NCI-H69 (cell line): ENCODE measurements around the gene RECK.
"Not testable (repeated sequence)": the region's sequence is repeated elsewhere in the genome, so short reads cannot be mapped to it uniquely, and the experiment has no call there.

ENCODE experiments used
- DNase-seq: peaks from one replicate; lab custom pipeline; 2025; lab: John Stamatoyannopoulos, UW

Gene RECK

DNA sequence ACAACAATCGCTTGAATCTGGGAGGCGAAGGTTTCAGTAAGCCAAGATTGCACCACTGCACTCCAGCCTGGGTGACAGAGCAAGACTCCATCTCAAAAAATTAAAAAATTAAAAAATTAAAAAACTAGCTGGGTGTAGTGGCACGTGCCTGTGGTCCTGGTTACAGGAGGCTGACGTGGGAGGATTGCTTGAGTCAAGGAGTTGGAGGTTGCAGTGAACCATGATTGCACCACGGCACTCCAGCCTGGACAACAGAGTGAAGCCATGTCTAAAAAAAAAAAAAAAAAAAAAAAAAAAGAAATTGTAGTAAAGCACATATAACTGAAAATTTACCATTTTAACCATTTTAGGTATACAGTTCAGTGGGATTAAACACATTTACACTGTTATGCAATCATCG, 119.4 kb downstream of the RECK start:
- DNase-seq, result no peak

DNA sequence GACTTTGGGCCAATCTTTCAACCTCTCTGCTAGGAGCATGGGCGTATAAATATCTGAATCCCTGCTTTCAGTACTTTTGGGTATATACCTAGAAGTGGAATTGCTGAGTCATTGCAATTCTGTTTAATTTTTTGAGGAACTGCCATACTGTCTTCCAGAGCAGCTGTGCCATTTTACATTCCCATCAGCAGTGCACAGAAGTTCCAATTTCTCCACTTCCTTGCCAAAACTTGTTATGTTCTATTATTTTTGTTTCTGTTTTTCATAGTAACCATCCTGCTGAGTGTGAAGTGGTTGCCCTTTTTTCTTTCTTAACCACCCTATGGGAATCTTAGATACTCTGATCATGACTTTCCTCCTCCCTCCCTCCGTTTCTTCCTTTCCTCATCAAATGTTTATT, 121.4 kb downstream of the RECK start:
- DNase-seq, result no peak

DNA sequence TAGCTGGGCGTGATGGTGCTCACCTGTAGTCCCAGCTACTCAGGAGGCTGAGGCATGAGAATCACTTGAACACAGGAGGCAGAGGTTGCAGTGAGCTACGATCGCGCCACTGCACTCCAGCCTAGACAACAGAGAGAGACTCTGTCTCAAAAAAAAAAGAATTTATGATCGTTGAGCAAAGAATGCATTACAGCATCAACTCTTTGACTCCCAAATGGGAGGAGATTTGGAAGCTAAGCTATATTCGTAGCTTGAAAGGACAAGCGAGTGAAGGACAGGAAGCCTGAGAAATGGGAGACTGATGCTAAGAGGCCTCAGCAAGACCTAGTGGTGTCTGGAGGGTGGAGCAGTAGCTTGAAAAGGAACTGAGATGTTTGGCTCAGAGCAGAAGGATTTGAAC, 122.2 kb downstream of the RECK start:
- no peak for DNase-seq

DNA sequence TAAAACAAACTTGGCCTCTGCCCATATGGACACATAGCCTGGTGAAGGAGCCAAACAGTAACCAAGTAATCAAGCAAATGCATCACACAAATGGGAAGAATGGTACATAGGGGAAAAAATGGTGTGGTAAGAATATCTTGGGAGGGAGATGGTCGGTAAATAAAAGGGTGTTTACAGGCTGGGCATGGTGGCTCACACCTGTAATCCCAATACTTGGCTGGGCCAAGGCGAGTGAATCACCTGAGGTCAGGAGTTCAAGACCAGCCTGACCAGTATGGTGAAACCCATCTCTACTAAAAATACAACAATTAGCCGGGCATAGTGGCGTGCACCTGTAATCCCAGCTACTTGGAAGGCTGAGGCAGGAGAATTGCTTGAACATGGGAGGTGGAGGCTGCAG, 122.8 kb downstream of the RECK start:
- DNase-seq, result not testable (repeated sequence)

DNA sequence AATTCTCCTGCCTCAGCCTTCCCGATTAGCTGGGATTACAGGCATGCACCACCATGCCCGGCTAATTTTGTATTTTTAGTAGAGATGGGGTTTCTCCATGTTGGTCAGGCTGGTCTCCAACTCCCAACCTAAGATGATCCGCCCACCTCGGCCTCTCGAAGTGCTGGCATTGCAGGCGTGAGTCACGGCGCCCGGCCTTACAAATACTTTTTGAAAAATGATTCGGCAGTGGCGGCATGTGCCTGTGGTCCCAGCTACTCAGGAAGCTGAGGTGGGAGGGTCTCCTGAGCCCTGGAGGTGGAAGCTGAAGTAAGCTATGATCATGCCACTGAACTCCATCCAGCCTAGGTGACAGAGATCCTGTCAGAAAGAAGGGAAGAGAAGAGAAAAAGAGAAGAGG, 123.4 kb downstream of the RECK start:
- not testable (repeated sequence) for DNase-seq

DNA sequence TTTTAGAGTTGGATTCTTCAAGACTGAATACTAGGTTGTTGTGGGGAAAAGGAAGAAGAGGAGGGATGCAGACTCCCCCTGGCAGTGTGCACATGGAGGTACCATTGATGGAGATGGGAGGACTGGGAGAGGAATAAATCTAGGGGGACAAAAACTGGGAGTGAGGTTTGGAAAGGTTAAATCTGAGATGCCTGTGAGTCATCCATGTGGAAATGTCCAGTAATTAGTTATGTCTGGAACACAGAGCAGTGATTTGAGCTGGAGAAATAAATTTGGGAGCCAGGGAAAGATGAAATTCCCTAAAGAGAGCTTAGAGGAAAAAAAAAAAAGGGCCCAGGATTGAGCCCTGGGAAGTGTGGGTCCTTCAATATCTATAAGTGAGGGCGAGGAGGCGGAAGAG, 124.5 kb downstream of the RECK start:
- no peak for DNase-seq

DNA sequence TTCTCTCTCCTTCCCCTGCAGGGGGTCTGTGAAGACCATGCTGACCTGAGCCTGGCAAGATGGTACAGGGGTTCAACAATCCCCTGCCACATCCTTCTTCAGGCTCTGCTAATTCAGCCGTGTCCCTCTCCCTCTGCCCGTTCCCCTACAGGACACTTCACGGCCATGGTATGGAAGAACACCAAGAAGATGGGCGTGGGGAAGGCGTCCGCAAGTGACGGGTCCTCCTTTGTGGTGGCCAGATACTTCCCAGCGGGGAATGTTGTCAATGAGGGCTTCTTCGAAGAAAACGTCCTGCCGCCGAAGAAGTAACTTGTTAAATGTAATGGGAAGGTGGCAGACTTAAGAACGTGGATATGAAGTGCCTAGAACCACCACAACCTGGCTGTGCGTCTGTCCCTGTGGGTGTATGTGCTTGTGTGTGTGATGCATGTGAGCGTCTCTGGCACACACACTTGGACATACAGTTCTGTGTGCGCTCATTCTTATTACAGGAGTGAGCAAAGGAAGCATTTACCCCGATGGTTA, 125.6 kb downstream of the RECK start:
- no peak for DNase-seq

DNA sequence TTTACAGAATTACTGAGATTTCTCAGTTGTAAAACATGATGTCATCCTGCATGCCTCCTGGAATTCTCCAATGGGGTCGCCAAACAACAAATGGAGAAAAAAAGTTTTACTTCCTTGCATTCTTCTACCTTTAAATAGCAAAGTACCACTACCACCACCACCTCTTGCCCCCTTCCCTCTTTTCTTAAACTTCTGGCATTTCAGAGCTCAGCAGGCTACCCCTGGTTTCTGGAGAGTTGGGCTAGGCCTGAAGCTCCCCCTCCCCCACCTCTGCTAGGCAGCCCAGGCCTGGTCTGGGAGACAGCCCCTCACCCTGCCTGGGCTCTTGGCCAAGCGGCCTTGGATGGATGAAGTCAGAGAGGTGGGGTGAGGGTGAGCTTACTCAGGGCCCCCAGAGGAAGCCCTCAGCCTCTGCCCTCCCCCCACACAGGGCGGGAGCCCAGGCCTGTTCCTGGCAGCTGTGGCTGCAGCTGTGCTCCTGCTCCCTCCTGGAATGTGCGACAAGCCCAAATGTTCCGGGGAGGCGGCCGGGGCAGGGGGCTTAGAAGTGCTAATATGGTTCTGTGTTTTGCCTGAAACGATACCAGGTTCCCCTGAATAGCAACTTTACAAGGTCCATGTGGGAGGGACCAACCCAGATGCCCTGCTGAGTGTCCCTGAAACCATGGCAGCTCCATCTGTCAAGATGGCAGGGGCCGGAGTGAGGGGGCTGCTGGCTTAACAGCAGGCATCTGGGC, 126.5 kb downstream of the RECK start:
- DNase-seq, result peak; percentile 25

DNA sequence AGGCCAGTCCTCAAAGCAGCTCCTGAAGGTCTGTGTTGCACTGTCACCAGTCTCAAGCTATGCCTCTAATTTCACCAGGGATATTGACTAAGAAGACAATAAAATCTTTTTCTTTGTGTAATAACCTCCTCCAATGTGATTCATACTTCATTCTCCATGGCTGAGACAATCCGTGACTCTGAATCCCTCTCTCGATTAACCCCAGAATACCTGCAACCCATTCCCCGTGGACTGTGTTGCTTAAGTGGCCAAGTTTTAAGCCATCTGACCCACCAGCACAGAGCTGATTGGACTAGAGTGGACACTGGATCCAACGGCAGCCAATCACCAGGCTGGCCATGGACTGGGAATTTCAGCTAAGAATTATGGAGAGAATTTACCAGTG, 127.1 kb downstream of the RECK start:
- no peak for DNase-seq

DNA sequence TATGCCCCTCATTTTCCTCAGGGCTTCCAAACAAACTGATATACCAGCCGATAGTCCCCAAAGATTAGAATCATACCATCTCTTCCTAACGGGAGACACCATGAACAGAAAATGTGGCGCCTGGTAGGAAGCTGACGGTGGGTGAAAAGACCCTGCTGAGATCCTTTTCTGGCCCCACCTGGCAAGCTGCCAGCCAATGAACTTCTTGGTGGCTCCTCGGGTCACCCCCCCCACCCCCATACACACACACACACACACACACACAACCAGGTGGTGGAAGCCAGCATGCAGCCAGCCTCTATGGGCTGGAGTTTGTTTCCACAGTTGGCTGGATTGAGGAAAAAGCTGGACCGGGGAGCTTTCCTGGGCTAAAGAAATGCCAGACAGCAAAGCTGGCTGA, 127.7 kb downstream of the RECK start:
- DNase-seq, result peak; percentile 14

DNA sequence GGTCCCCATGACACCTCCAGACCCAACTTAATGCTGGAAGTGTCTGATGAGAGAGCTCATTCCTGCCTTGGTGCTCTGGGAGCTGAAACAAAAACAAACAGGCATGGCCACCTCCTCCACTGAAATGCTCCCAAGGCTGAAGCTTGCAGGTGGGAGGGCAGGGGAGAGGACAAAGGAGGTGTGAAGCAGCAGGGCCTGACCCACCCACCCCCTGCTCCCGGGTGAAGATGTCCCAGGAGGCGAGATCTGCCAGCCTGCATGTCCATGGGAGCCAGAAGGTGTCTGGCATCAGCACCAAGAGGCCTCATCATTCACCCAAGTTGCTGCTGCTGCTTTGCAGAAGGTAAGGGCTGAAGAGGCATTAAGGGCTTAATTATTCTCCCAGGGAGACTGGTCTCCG, 128.3 kb downstream of the RECK start:
- no peak for DNase-seq

DNA sequence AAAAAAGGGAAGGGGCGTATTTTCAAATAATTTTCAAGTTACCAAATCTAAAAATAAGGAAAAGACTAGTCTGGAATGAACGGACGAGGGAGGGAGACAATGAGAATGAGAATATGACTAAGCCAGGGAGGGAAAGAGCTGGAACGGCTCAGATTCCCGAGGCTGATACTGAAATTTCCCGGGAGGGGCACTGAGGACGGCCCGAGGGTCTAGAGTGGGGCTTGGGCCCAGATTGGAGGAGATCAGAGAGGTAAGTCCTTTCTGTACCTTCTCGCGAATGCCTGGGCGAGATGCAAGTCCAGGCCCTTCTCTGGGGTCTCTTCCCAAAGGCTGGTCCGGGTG, 129.1 kb downstream of the RECK start:
- DNase-seq, result no peak

DNA sequence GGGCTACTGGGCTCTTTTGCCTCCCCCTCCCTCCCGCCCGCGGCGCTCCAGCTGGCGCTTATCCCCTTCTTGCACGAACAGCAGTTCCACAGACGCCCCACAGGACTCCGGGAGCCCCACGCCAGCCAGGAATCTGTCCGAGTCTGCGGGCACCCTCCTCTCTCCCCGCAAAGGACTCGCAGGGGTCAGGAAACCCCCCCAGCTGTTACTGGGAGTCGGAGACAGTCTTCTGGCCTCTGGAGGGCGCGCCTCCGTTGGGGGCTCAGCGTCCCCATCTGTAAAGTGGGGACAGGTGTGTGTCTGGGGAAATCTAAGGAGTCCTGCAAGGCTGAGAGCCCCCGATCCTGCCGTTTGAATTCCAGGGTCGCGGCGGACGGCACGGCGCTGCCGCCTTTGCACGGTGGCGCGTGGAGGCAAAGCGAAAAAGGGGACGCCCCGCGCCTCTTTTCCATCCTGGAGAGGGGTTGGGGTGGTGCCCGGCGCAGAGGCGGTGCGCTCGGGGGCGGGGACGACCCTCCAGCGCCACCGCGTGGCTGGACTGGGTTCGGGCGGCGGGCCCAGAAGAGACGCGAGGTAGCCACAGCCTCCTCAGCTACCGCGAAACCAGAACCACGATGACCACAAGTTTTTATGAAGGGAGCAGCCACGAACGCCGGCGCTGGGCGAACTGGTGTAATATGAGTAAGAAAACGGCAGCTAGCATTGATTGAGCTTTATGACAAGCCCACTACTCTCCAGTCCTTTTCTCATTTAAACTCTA, 129.6 kb downstream of the RECK start:
- peak; percentile 82 for DNase-seq

DNA sequence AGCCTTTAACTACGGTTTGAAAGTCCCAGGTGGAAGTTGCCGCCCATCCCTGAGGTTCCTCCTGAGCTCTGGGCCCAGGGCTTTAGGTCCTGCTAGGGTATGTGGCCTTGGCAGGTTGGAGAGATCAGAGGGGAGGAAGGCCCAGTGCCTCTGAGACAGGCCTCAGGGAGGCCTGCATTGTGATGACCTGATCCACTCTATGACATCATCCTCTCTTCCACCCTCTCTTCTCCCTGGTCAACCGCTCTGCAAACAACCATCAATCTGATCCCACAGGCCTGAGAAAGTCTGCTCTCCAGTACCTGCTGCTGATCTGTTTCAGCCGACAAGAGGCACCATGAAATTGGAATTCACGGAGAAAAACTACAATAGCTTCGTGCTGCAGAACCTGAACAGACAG, 132.5 kb downstream of the RECK start, which contains the start of gene CCIN:
Gene CCIN, plus strand, starts transcription at position 223 of the 400 bp plus-strand sequence. Its CDS starts 115 bp downstream, at position 338.
- DNase-seq, result no peak

DNA sequence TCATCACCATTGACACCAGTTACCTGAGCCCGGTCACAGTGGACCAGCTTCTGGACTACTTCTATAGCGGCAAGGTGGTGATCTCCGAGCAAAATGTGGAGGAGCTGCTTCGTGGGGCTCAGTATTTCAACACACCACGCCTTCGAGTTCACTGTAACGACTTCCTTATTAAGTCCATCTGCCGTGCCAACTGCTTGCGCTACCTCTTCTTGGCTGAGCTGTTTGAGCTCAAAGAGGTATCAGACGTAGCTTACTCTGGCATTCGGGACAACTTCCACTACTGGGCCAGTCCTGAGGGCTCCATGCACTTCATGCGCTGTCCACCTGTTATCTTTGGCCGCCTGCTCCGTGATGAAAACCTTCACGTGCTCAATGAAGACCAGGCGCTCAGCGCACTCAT, 133.0 kb downstream of the RECK start:
- DNase-seq, result no peak

DNA sequence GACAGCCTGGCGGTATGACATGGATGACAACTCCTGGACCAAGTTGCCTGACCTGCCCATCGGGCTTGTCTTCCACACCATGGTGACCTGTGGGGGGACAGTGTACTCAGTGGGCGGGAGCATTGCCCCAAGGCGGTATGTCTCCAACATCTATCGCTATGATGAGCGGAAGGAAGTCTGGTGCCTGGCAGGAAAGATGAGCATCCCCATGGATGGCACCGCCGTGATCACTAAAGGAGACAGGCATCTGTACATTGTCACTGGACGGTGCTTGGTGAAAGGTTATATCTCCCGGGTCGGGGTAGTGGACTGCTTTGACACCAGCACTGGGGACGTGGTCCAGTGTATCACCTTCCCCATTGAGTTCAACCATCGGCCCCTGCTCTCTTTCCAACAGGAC, 133.8 kb downstream of the RECK start:
- no peak for DNase-seq

DNA sequence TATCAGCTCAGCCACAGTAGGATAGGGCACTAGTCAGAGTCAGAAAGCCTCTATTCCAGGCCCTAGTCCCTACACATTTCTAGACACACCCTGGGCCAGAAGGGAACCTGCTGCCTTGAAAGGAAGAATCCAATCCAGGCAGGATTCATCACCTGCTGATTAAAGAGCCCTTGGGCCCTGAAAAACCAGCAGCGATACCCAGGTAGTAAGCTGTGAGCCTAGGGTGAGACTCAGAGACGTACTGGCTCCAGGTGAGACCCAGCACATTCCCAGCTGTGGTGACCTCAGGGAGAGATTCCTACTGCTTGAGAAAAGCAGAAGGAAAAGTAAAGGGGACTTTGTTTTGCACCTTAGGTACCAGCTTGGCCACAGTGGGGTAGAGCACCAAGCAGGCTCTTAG, 137.1 kb downstream of the RECK start:
- no peak for DNase-seq
